ENCODE results near the gene DYSF.

Gene DYSF

DNA sequence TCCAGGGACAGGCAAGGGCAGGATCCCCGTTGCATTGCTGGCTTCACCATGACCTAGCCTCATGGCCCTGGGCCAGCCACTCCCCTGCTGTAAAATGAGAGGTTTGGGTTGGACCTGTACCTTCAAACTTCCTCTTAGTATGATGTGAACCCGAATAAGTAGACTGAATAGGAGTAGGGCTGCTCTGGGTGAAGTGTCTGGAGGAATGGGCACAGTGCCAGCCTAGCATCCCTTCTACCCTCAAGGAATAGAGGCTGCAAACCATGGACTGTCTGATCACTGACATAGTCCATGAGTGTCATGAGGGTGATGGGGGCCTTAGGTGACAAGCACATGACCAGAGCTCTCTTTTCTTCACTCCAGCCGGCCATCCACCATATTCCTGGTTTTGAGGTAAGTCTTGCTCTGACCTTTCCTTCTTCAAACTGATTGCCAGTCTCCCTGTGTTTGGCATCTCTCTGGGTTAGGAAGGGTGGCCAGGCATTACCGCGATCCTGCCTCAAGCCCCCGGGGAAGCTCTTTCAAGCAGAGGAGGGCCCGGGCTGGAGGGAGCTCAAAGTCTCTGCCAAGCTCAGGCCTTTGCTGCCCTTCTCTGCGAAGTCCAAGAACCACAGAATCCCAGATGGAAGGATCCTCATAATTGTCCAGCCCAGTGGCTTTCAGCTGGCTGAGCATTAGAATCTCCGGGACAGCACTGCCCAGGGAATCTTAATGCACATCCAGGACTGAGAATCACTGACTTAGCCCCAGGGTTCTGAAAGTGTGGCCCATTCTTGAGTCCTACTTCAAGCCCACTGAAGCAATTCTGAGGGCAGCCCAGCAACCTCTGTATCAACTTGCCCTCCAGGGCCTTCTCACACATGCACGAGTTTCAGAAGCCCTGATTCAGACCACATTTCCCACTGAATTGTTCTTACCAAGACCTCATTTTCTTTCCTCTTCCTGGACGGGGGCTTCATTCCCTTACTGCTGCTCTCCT, 148.1 kb downstream of the DYSF start:
- TF ChIP-seq, protein P1, sequence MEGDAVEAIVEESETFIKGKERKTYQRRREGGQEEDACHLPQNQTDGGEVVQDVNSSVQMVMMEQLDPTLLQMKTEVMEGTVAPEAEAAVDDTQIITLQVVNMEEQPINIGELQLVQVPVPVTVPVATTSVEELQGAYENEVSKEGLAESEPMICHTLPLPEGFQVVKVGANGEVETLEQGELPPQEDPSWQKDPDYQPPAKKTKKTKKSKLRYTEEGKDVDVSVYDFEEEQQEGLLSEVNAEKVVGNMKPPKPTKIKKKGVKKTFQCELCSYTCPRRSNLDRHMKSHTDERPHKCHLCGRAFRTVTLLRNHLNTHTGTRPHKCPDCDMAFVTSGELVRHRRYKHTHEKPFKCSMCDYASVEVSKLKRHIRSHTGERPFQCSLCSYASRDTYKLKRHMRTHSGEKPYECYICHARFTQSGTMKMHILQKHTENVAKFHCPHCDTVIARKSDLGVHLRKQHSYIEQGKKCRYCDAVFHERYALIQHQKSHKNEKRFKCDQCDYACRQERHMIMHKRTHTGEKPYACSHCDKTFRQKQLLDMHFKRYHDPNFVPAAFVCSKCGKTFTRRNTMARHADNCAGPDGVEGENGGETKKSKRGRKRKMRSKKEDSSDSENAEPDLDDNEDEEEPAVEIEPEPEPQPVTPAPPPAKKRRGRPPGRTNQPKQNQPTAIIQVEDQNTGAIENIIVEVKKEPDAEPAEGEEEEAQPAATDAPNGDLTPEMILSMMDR (IDR thresholded peaks at IDR 0.05; ENCODE audit: low read depth, low read length), result no peak
- H3K4me3 ChIP-seq (ENCODE audit: low read depth, low read length), result no peak overlapping the region

DNA sequence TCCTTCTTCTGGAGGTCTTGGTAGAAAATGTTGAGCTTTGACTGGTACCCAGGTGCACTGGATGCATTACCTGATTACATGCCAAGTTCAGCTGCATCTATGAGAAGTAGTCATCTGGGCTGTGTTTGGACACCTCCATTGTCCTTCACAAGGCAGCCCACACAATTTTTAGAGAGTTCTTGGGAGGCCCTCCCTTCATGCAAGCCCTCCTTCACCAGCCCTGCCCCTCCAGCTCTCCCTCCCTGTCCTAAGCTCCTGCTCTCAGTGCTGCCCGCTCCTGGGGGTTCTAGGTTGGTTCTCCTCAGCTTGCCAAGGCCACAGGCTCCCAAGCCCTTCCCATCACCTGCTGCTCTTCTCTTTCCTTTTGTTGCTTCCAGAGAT, 148.7 kb downstream of the DYSF start:
- H3K4me3 ChIP-seq (ENCODE audit: low read depth, low read length), result no peak overlapping the region
- TF ChIP-seq, protein P1 (IDR thresholded peaks at IDR 0.05; ENCODE audit: low read depth, low read length), result no peak

DNA sequence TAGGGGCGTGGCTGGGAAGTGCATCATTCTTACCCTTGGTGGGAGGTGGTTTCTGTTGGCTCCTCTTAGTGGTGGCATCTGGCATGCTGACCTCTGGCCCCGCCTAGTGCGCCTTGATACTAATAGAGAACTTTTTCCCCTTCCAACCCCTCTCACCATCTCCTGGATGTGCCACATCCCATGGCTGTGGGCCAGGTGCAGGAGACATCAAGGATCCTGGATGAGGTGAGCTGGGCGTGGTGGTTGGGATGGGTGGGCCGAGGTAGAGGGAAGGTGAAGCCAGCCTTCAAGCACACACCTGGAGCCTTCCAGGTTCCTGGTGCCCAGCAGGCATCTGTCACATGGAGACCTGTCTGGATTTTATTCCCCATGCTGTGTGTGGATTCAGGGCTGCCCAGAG, 149.2 kb downstream of the DYSF start:
- no peak overlapping the region for H3K4me3 ChIP-seq (ENCODE audit: low read depth, low read length)
- TF ChIP-seq, protein P1 (IDR thresholded peaks at IDR 0.05; ENCODE audit: low read depth, low read length), result no peak

DNA sequence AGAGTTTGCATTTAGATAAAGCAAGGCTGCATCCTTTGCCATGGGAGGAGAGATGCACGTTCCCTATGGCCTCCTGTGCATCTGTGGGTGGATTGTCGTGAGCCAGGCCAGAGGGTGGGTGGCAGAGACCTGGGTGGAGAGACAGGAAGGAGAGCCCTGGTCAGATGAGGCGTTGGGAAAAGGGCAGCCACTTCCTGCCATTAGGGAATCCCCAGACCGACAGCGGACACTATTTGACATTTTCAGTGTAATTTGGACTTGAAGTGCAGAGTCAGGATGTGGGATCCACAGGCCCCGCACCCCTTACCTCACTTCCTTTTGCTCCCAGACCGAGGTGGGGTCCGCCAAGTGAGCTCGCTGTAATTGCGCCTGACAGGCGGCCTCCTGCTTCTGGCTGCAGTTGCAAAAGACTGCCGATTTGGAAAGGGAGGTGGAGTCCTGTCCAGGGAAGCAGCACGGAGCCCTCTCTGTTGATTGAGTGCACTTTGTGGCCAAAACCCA, 150.0 kb downstream of the DYSF start:
- H3K4me3 ChIP-seq (ENCODE audit: low read depth, low read length), result no peak overlapping the region
- TF ChIP-seq, protein P1 (IDR thresholded peaks at IDR 0.05; ENCODE audit: low read depth, low read length), result no peak

DNA sequence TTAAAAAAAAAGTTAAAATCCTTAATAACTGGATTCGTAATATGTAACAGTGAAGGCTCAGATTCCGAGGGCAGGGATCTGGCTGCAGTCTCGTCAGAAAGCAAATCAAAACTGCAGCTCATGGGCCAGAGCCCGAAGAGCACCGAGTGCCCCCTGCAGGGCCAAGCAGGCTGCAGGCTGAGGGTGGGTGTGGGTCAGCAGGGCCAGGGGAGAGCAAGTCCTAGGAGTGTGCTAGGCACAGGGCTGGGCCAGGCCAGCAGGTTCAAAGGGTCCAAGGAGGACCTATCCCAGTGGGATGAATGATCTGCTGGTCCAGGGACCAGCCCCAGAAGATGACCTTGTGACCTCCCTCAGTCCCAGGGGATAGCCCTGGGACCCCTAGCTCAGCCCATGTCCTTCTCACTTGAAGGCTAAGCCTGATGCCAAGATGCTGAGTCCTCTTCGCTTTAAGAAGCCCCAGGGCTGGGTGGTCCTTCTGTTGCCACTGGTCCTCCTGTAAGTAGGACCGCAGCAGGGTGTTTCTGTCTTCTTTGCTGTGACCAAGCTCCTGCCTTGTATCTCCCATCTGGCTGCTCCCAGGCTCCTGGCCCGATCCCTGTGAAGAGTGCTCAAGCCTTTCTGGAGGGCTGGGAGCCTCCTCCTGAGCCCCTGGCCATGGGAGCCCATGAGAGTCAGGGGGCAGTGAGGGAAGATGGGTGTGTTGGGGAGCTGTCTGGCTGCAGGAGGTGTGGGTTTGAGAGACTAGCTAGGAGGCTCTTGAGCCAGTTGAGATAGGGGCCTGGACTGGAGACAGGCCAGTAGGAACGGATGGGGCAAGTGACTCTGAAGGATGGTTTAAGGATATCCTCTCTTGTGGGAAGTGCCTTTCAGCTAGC, 150.7 kb downstream of the DYSF start:
- TF ChIP-seq, protein P1 (IDR thresholded peaks at IDR 0.05; ENCODE audit: low read depth, low read length), result no peak
- no peak overlapping the region for H3K4me3 ChIP-seq (ENCODE audit: low read depth, low read length)

DNA sequence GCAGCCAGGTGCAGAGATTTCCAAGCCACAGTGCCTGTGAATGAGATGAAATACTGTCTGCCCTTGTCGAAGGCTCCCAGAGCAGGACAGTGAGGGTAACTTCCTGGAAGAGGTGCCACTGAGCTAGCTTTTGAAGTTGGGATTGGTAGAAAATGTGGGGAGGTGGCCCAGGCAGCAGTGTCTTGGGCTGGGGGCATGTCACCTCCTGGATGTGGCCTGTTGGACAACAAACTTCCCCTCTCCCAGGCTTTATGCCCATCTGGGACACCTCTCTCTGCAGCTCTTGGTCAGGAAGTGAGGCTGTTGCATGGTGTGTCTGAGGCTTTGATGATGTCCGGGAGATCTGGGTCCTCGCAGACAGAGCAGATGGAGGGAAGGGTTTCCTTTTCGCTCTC, 151.4 kb downstream of the DYSF start:
- TF ChIP-seq, protein P1 (IDR thresholded peaks at IDR 0.05; ENCODE audit: low read depth, low read length), result no peak
- H3K4me3 ChIP-seq (ENCODE audit: low read depth, low read length), result no peak overlapping the region

All from WI38 (cell line).